Posterior cingulate gyrus (tissue), 11 donors: ENCODE data around the gene SMC2.

Experiments
- DNase-seq, 10 donors: peaks; one replicate each; pipeline versions ENCODE4 v3.0.0 to v3.0.0-alpha.2; 2020 to 2021; ENCODE audit warnings: mixed read lengths in 3 of 10
- intact Hi-C: fragments of 100-400 bp; cut with DNase I; formaldehyde crosslinking; loops from one replicate; pipeline ENCODE4 v1.15.1; 2023

SMC2 gene

GRCh38 chr9:104094534-104095015 is 466 bp downstream of the SMC2 start:
- intact Hi-C loops, result loop anchor here (5.0 kb wide), 1 partner anchor 653 kb away; the partner anchor contains the start of gene NIPSNAP3A
- no peak for DNase-seq

- intact Hi-C loops, result no loop called here
- DNase-seq, result no peak
Observed at GRCh38 chr9:104099630-104100029, 5.5 kb downstream of the SMC2 start.

GRCh38 chr9:104104360-104104759 is 10.3 kb downstream of the SMC2 start:
- DNase-seq, result no peak
- intact Hi-C loops, result no loop called here

GRCh38 chr9:104107799-104108198 is 13.7 kb downstream of the SMC2 start:
- intact Hi-C loops, result no loop called here
- DNase-seq, result no peak

GRCh38 chr9:104108315-104108714 is 14.2 kb downstream of the SMC2 start:
- intact Hi-C loops, result no loop called here

GRCh38 chr9:104110509-104110908 is 16.4 kb downstream of the SMC2 start:
- intact Hi-C loops, result no loop called here
- DNase-seq, result no peak

More at GRCh38 chr9:104108315-104108714, 14.2 kb downstream of the SMC2 start:
- DNase-seq, result peak in 1 of 10 donors; percentile 31

GRCh38 chr9:104118916-104119315 is 24.8 kb downstream of the SMC2 start:
- DNase-seq, result no peak
- intact Hi-C loops, result no loop called here

- peak in 2 of 10 donors; percentile 41 for DNase-seq
- intact Hi-C loops, result no loop called here
Observed at GRCh38 chr9:104121022-104121421, 26.9 kb downstream of the SMC2 start.

GRCh38 chr9:104138243-104138868 is 44.2 kb downstream of the SMC2 start:
- DNase-seq, result no peak
- intact Hi-C loops, result no loop called here

GRCh38 chr9:104142799-104143549 is 48.9 kb downstream of the SMC2 start:
- DNase-seq, result no peak
- intact Hi-C loops, result no loop called here

GRCh38 chr9:104143550-104143910 is 49.4 kb downstream of the SMC2 start:
- intact Hi-C loops, result no loop called here
- DNase-seq, result no peak

- intact Hi-C loops, result no loop called here
- no peak for DNase-seq
Observed at GRCh38 chr9:104144336-104144735, 50.2 kb downstream of the SMC2 start.

- DNase-seq, result no peak
- intact Hi-C loops, result no loop called here
Observed at GRCh38 chr9:104173067-104173466, 79.0 kb downstream of the SMC2 start.

- intact Hi-C loops, result no loop called here
Observed at GRCh38 chr9:104177003-104177611, 83.0 kb downstream of the SMC2 start.

GRCh38 chr9:104177676-104178075 is 83.6 kb downstream of the SMC2 start:
- intact Hi-C loops, result no loop called here

More at GRCh38 chr9:104177003-104177611, 83.0 kb downstream of the SMC2 start:
- no peak for DNase-seq

More at GRCh38 chr9:104177676-104178075, 83.6 kb downstream of the SMC2 start:
- no peak for DNase-seq
